ENCODE data around the gene JHY. TPM values are rescaled to one million over a fixed set of nuclear protein-coding genes. Genes with fewer than 3 reads are reported as not detected.

Gene JHY
- total RNA-seq, 1 donor from 2014 or later: 2.9 TPM

GRCh38 chr11:122882857-122883645 is 492 bp downstream of the JHY start:
- Mint-ChIP-seq H3K9me3 (ENCODE audit: unreplicated experiment) (no peaks in the 10 kb centered on the region), H3K4me3 (ENCODE audit: unreplicated experiment) (peak overlapping the region; percentile 77), H3K36me3 (ENCODE audit: unreplicated experiment) (no peaks in the 10 kb centered on the region), H3K4me1 (ENCODE audit: low read depth, unreplicated experiment) (no peaks in the 10 kb centered on the region), H3K27me3 (ENCODE audit: unreplicated experiment) (peaks cover 10% of the 10 kb centered on the region), H3K27ac (ENCODE audit: unreplicated experiment) (no peak overlapping the region)
- no peak for TF ChIP-seq CTCF (IDR thresholded peaks at IDR 0.05; ENCODE audit: partially characterized antibody, unreplicated experiment)
- DNase-seq: peak; percentile 56

- DNase-seq: no peak
- peaks cover 10% of the 10 kb centered on the region for H3K27me3 Mint-ChIP-seq (ENCODE audit: unreplicated experiment)
- no peak for TF ChIP-seq CTCF (IDR thresholded peaks at IDR 0.05; ENCODE audit: partially characterized antibody, unreplicated experiment)
- no peaks in the 10 kb centered on the region for H3K9me3 Mint-ChIP-seq (ENCODE audit: unreplicated experiment)
- no peak overlapping the region for H3K27ac Mint-ChIP-seq (ENCODE audit: unreplicated experiment)
- H3K36me3 Mint-ChIP-seq (ENCODE audit: unreplicated experiment): no peaks in the 10 kb centered on the region
- no peaks in the 10 kb centered on the region for H3K4me1 Mint-ChIP-seq (ENCODE audit: low read depth, unreplicated experiment)
- H3K4me3 Mint-ChIP-seq (ENCODE audit: unreplicated experiment): peak overlapping the region; percentile 77
These were observed 1.1 kb downstream of the JHY start for GRCh38 chr11:122883646-122883979.

- no peak for DNase-seq
- H3K4me1 Mint-ChIP-seq (ENCODE audit: low read depth, unreplicated experiment): no peaks in the 10 kb centered on the region
- H3K36me3 Mint-ChIP-seq (ENCODE audit: unreplicated experiment): no peaks in the 10 kb centered on the region
- H3K4me3 Mint-ChIP-seq (ENCODE audit: unreplicated experiment): no peak overlapping the region
- H3K9me3 Mint-ChIP-seq (ENCODE audit: unreplicated experiment): no peaks in the 10 kb centered on the region
- no peak overlapping the region for H3K27ac Mint-ChIP-seq (ENCODE audit: unreplicated experiment)
- no peaks in the 10 kb centered on the region for H3K27me3 Mint-ChIP-seq (ENCODE audit: unreplicated experiment)
- no peak for TF ChIP-seq CTCF (IDR thresholded peaks at IDR 0.05; ENCODE audit: partially characterized antibody, unreplicated experiment)
These were observed 5.6 kb downstream of the JHY start for GRCh38 chr11:122888162-122888561.

GRCh38 chr11:122893131-122893530 is 10.6 kb downstream of the JHY start:
- no peaks in the 10 kb centered on the region for H3K27me3 Mint-ChIP-seq (ENCODE audit: unreplicated experiment)
- H3K4me1 Mint-ChIP-seq (ENCODE audit: low read depth, unreplicated experiment): no peaks in the 10 kb centered on the region
- H3K27ac Mint-ChIP-seq (ENCODE audit: unreplicated experiment): no peak overlapping the region
- no peaks in the 10 kb centered on the region for H3K9me3 Mint-ChIP-seq (ENCODE audit: unreplicated experiment)
- no peak overlapping the region for H3K4me3 Mint-ChIP-seq (ENCODE audit: unreplicated experiment)
- DNase-seq: no peak
- TF ChIP-seq CTCF (IDR thresholded peaks at IDR 0.05; ENCODE audit: partially characterized antibody, unreplicated experiment): no peak
- H3K36me3 Mint-ChIP-seq (ENCODE audit: unreplicated experiment): no peaks in the 10 kb centered on the region

- no peaks in the 10 kb centered on the region for H3K27me3 Mint-ChIP-seq (ENCODE audit: unreplicated experiment)
- no peak overlapping the region for H3K27ac Mint-ChIP-seq (ENCODE audit: unreplicated experiment)
- no peaks in the 10 kb centered on the region for H3K36me3 Mint-ChIP-seq (ENCODE audit: unreplicated experiment)
- DNase-seq: no peak
- no peak for TF ChIP-seq CTCF (IDR thresholded peaks at IDR 0.05; ENCODE audit: partially characterized antibody, unreplicated experiment)
- H3K9me3 Mint-ChIP-seq (ENCODE audit: unreplicated experiment): no peaks in the 10 kb centered on the region
- H3K4me3 Mint-ChIP-seq (ENCODE audit: unreplicated experiment): no peak overlapping the region
- peaks cover 6% of the 10 kb centered on the region for H3K4me1 Mint-ChIP-seq (ENCODE audit: low read depth, unreplicated experiment)
These were observed 13.0 kb downstream of the JHY start for GRCh38 chr11:122895563-122895962.
